Measurements from ENCODE around the gene NEK3. TPM values are rescaled to one million over a fixed set of nuclear protein-coding genes. Genes with fewer than 3 reads are reported as not detected.

Gene NEK3
- total and polyA plus RNA-seq, 3 donors from 2014 or later = 26.3 to 41.3 (median 40.7) TPM

DNA sequence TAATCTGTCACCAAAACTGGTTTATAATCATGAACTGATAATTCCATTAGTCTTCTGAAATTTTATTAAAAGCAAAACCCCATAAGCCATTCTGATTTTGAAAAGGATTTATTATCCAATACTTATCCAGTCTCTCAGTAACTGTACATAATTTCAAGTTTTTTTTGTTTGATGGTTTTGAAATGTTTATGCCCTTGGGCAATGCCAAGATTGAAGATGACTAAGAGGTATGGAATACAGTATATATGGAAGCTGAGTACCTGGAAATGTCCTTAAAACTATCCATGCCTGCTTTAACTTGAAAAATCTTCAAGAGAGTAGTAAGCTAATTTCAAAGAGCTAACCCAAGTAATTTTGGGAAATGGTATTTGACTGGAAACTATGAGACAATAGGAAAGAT, 28.8 kb downstream of the NEK3 start:
- Histone ChIP-seq H3K4me3 (no peak overlapping the region), H3K27ac (no peak overlapping the region), H3K27me3 (no peaks in the 10 kb centered on the region), H3K36me3 (ENCODE audit: low read depth, missing control alignments) (no peaks in the 10 kb centered on the region), H3K9me3 (no peaks in the 10 kb centered on the region), H3K4me1 (no peaks in the 10 kb centered on the region)
- DNase-seq = no peak
- TF ChIP-seq POLR2A (IDR thresholded peaks at IDR 0.05) = no peak
- TF ChIP-seq, protein P1, sequence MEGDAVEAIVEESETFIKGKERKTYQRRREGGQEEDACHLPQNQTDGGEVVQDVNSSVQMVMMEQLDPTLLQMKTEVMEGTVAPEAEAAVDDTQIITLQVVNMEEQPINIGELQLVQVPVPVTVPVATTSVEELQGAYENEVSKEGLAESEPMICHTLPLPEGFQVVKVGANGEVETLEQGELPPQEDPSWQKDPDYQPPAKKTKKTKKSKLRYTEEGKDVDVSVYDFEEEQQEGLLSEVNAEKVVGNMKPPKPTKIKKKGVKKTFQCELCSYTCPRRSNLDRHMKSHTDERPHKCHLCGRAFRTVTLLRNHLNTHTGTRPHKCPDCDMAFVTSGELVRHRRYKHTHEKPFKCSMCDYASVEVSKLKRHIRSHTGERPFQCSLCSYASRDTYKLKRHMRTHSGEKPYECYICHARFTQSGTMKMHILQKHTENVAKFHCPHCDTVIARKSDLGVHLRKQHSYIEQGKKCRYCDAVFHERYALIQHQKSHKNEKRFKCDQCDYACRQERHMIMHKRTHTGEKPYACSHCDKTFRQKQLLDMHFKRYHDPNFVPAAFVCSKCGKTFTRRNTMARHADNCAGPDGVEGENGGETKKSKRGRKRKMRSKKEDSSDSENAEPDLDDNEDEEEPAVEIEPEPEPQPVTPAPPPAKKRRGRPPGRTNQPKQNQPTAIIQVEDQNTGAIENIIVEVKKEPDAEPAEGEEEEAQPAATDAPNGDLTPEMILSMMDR (IDR thresholded peaks at IDR 0.05) = no peak
- intact Hi-C loops (cut with DNase I; ENCODE audit: low total_unique reads) = no loop called here

DNA sequence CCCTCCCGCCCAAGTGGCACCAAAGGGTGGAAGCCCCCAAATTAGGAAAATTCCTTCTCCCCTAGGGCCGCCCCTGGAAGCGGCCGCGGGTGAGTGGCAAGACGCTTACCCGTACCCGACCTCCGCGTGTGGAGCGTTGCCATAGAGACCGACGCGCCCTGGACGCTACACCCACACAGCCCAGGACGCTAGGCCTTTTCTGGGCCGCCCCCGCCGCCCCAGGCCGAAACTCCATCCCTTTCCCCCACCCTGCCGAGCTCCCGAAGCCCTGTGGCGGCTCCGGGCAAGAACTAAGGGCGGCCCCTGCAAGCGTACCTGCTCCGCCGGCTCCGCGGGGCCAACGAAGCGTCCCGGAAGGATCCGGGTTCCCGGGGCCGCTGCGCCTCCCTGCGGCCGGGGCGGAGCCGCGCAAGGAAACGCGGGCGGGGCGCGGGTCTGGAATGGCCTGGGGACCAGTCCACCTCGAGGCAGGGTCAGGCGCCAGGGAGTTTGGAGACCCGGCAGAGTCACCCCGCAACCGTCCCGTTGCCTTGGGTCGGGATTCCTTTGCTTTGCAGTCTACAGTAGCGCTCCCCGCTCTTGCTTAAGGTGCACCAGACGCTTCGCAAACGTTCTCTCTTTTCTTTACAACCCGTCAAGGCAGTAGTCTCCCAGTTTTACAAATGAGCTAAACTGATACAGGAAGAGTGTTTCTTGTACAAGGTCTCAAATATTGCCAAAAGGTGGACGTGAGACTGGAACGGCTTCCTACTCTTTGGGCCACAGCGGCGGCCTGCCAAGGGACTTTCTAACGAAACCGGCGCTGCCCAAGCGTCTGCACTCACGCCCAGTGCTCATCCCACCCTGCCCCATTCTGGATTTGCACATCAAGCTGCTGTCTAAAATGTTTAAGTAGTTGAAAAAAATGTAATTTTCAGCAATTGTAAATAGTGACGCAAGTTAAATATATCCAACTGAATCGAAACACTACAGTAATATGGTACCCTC, 30.4 kb downstream of the NEK3 start, which contains the start of gene NEK5:
Gene NEK5 (minus strand): TSS at position 360 of the 987 bp plus-strand sequence. CDS start 1,591 bp downstream, outside the sequence.
- no peaks in the 10 kb centered on the region for H3K9me3 ChIP-seq
- no peaks in the 10 kb centered on the region for H3K4me1 ChIP-seq
- WGBS, 2 donors = 10 to 25% methylated on average over 24 to 66 of the region's 71 CpGs
- peak within 1 kb of the TSS; percentile 71 to 82 for H3K4me3 ChIP-seq
- peak within 1 kb of the TSS; percentile 32 to 47 for H3K27ac ChIP-seq
- TF ChIP-seq POLR2A (IDR thresholded peaks at IDR 0.05) = no peak
- TF ChIP-seq, protein P1 (IDR thresholded peaks at IDR 0.05) = peak in 2 of 3 experiments; percentile 65 to 69
- H3K36me3 ChIP-seq (ENCODE audit: low read depth, missing control alignments) = no peaks in the 10 kb centered on the region
- DNase-seq = peak; percentile 77
- intact Hi-C loops (cut with DNase I; ENCODE audit: low total_unique reads) = no loop called here
- H3K27me3 ChIP-seq = no peaks in the 10 kb centered on the region

DNA sequence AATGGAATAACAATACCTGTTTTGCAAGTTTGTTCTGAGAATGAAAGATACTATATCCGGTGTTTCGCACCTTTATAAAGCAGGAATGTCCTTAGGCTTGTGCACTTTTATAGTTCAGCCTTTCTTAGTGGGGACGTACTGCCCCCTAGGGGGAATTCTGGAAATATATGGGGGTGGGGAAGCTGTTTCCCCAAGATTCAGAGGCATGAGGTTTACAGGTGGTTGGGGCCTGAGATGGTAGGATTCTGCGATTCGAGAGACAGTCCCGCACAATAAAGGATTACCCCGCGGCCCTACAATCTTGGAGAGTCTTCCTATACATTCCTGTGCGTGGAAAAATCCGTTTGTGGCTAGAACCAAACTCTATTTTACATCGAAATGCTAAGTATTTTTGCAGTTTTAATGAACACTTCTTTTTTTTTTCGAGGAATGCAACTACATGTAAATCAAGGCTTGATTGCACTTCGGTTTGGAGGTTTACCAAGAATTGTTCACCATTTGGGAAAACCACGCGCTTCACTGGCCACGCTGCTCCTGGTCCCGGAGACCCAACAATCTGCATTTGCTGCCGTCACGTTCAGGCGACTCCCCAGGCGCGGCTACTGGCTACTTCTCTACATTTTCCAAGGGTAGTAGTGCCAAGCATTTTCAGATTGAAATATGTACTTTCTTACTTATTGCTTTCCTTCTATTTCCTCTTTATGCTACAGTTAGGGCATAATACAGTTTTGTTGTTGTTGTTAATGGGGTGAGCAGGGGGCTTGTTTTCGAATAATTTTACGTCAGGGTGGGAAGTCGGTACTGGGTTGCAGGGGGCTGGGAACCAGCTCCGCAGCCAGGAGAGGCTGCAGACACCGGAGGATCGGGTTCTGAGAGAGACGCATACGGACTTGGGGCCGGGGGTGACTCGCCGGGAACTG, 31.4 kb downstream of the NEK3 start:
- intact Hi-C loops (cut with DNase I; ENCODE audit: low total_unique reads) = no loop called here
- DNase-seq = peak; percentile 73
- peak overlapping the region; percentile 32 to 47 for H3K27ac ChIP-seq
- H3K4me3 ChIP-seq = peak overlapping the region; percentile 71 to 82
- TF ChIP-seq, protein P1 (IDR thresholded peaks at IDR 0.05) = peak; percentile 74 to 78 (median 77)
- TF ChIP-seq POLR2A (IDR thresholded peaks at IDR 0.05) = no peak
- H3K4me1 ChIP-seq = no peaks in the 10 kb centered on the region
- WGBS, 2 donors = 1% methylated on average over 28 to 33 of the region's 33 CpGs
- no peaks in the 10 kb centered on the region for H3K36me3 ChIP-seq (ENCODE audit: low read depth, missing control alignments)
- H3K9me3 ChIP-seq = no peaks in the 10 kb centered on the region
- no peaks in the 10 kb centered on the region for H3K27me3 ChIP-seq

DNA sequence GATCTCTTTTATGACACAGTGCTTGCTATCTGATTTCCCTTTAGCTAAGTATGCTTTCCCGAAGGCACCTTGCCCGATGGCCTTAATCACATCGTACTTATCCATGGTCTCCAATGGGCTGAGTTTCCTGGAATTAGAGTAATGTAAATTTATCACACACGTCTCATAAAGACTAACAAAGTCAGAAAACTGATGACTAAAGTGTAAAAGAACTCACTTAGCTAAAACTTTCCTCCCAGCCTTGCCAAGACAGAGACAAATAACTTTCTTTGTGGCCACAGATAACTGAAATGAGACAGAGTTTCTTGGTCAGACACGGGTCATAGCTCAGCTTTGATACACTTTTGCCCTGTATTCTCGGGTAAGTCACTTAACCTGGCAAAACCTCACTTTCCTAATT, 32.0 kb downstream of the NEK3 start:
- TF ChIP-seq, protein P1 (IDR thresholded peaks at IDR 0.05) = no peak
- no peak for TF ChIP-seq POLR2A (IDR thresholded peaks at IDR 0.05)
- WGBS, 2 donors = 19 to 40% methylated on average over 6 of the region's 6 CpGs
- no peak overlapping the region for H3K4me3 ChIP-seq
- H3K36me3 ChIP-seq (ENCODE audit: low read depth, missing control alignments) = no peaks in the 10 kb centered on the region
- no peaks in the 10 kb centered on the region for H3K4me1 ChIP-seq
- H3K27ac ChIP-seq = no peak overlapping the region
- H3K9me3 ChIP-seq = no peaks in the 10 kb centered on the region
- no peaks in the 10 kb centered on the region for H3K27me3 ChIP-seq
- intact Hi-C loops (cut with DNase I; ENCODE audit: low total_unique reads) = no loop called here
- no peak for DNase-seq
